Measurements from ENCODE around the gene TSSK2.

The TSSK2 gene

DNA sequence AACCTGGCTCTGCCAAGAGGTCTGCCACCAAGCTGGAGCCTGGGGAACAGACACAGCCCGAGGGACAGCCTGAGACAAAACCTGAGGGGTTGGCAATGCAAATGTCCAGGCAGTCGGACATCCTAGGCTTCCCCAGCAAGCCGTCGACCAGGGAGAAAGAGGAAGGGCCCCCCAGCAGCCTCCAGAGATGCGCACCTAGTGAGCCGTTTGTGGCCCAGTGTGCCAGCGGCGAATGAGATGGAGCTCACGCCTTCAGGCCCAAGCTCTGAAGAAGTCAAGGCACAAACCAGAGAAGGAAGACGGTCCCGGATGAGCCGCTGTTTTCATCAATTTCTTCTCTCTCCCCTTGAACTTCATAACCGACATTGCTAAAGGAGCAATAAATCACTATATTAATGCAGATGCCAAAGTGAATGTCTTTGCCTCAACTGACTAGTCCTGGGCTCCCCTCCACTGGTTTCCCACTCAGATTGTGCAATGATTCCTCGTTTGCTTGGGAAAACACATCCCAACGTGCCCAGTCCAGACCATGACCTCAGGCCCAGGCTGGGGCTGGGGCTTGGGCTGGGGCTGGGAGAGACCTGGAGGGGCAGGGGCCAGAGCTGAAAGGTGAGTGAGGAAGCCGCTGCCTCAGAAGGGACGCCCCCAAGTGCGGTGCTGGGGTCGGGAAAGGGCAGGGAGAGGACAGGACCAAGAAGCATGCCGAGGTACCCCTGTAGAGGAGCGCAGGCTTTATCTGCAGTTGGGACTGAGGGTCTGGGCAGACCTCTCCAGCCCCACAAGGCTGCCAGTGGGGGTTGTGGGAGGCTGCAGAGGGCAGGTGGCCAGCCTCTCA is 5.4 kb upstream of the TSSK2 start:
- no peak for DNase-seq (ENCODE audit: low read depth)

DNA sequence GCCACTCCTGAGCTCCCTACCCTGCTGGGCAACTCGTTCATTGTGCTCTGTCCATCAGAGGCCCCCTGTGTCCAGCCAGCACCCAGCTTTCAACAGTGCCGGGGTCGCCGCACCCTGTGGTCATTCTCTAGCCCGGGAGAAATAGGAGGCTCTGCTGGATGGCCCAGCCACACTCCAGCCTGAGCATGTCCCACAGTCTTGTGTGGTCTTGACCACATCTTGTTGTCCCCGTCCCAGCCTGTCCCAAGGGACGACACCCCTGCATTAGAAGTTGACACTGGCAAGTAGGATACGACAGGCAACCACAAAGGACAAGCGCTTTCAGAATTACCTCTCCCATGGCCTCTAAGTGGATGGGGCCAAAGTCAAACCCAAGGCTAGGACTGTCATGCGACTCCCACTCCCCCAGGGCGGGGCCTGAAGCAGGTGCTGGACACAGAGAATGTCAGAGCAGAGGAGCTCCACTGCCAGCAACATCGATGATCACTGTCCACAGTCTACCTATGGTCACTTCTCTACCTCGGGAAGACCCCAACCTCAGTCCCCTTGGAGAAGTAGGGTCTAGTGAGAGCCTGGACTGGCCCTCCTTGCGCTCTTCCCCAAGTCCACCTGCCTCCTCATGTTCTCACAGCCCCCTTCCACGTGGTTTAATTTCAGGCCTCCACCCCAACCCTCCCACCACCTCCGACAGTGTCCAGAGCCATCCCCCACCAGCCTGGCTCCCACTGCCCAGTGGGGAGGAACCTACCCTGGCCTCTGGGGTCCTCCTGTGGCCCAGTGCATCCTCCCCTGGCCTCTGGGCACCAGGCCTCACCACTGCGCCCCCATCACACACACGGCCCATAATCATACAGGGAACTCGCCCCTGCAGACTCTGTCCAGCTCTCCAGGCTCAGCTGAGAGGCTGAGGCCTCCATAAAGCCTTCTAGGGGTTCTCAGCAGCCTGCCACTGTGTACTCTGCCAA is 4.5 kb upstream of the TSSK2 start:
- no peak for DNase-seq (ENCODE audit: low read depth)

DNA sequence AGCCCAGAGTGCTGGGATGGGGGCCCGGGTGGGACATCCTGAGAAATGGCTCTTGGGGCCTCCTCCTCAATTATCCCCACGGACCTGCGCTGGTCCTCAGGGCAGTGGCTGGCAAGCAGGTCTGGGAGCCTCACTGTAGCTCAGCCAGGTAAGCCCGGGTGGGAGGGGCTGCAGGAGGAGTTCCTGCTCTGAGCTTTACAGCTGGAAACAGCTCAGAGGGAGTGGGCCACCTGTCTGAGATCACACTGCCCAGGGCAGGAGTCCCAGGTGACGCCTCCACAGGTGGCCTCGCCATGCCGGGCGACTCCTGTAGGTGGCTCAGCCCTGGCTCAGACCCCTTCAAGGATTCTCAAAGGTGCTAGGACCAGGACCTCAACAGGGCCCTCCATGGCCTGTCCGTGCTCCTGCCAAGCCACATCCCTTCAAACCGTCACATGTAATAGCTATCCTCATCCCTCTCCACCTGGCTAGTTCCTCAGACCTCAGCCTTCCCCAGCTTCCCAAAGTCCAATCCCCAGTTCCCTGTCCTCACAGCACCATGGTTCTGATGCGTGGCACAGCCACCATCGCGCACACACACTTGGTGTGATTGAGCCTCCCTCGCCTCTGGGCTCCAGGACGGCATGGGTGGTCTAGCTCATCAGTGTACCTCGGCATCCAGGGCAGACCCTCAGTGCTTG is 3.6 kb upstream of the TSSK2 start:
- no peak for DNase-seq (ENCODE audit: low read depth)

DNA sequence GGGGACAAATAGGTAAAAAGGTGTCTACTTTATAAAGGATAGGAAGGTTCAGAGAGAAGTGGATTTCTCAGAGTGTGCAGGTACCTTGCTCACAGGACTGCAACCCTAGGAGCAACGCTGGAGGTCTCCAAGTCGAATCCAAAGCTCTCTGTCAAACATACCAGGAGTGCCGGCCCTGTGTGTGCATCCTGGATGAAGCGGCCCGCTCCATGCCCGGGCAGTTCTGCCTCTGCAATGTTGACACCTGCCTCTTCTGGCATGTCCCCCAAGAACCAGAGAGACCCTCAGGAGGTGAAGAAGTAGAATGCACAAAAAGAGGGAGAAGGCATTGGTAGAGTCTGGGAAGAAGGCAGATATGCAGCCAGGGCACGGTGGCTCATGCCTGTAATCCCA is 3.1 kb upstream of the TSSK2 start:
- no peak for DNase-seq (ENCODE audit: low read depth)

DNA sequence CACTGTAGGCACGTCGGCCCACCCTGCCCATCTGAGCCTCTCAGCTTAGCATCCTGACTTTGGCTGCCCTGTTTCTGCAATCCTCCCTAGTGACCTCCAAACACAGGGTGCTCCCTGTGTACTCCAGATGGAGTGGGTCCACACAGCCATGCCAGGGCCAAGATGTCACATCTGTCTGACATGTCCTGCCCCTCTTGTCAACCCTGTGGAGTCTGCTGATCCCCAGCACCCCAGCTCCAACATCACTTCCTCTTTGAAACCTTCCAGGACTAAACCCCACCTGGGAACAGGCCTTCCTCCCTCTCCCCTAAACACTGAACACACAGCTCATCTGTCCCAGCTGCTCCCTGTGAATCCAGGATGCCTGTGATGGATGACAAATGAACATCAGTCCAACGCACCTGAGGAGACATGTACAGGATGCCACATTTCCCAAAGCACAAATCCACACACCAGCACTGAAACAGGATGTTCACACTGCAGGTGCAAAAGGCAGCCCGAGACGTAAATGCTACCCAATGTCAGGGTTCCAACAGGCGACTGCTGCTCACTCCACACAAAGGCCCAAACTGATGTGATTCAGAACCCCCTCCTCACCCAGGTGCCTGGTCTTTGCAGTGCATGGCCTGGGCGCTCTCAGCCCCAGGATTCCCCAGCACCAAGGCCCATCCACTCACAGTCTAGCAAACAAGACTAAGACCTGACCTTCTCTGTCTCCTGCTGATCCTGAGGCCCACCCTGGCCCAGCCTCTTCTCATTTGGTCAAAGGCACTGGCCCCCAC is 2.0 kb upstream of the TSSK2 start:
- DNase-seq (ENCODE audit: low read depth) = no peak

DNA sequence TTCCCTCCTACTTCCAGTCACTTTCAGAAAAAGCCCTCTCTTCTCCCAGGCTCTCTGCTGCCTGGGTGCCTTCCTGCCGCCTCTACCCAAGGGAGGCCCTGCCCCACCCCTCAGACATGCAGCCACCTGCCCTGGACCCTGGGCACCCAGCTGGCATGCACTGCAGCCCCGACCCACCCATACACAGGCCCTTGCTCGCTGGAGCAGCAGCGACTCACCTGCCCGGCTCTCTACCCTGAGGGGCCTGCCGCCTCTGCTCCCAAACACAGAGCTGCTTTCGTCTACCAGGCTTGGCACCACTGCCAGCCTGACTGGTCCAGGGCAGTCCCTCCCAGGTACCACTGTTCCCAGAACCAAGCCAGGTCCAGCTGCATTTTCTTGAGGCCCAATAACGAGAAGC is 1.2 kb upstream of the TSSK2 start:
- no peak for DNase-seq (ENCODE audit: low read depth)

DNA sequence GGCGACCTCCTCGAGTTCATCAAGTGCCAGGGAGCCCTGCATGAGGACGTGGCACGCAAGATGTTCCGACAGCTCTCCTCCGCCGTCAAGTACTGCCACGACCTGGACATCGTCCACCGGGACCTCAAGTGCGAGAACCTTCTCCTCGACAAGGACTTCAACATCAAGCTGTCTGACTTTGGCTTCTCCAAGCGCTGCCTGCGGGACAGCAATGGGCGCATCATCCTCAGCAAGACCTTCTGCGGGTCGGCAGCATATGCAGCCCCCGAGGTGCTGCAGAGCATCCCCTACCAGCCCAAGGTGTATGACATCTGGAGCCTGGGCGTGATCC is 542 bp downstream of the TSSK2 start:
- DNase-seq (ENCODE audit: low read depth) = no peak

DNA sequence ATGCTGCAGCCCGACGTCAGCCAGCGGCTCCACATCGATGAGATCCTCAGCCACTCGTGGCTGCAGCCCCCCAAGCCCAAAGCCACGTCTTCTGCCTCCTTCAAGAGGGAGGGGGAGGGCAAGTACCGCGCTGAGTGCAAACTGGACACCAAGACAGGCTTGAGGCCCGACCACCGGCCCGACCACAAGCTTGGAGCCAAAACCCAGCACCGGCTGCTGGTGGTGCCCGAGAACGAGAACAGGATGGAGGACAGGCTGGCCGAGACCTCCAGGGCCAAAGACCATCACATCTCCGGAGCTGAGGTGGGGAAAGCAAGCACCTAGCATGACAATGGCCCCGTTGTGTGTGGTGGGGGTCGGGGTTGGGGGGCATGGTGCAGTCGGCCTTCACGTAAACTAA is 1.0 kb downstream of the TSSK2 start:
- no peak for DNase-seq (ENCODE audit: low read depth)

DNA sequence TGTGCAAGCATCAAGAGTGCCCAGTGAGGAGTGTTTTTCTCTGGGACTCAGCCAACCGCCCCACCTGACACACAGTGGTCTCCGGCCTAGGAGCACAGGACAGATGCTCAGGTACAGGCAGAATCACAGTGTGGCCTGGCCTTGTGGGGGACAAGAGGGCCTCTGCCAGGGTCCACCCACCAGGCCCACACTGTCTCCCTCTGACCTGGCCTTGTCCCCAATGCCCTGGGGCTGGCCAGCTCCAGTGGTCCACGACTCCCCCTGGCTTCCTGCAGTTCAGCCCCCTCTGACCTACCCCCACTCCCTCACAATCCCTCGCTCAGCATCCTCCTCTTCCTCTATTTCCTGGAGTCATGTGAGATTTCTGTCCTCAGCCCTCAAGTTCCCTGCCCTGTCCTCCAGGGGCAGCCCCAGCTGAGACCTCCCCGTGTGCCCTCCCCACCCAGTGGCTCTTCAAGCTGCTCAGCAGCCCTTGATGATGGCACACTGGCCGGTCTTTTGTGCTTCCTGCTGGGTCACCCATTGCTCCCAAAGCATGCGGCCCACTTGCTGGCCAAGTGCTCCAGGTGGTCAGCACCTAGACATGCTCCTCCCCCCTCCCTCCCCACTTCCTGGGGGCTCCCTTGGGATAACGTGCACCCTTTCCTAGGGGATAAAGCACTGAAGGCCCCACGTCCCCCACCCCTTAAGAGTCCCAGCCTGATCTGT is 1.7 kb downstream of the TSSK2 start:
- no peak for DNase-seq (ENCODE audit: low read depth)

DNA sequence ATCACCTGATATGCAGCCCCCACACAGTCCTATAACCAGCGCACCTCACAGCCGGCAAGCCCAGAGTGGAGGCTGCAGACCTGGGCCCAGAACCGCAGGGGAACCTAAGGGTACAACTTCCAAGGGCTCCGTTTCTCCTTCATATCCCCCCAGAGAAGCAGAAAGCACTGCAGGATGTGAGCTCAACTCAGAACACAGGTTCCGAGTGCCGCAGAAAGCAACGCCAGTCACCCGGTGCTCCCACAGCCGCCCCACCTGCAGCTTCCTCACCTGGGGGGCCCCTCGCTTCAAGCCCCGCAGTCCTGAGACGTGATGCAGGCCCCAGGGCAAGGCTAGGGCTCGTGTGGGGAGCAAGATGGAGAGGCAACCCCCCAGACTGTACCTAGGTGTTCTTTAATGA is 2.5 kb downstream of the TSSK2 start:
- no peak for DNase-seq (ENCODE audit: low read depth)

DNA sequence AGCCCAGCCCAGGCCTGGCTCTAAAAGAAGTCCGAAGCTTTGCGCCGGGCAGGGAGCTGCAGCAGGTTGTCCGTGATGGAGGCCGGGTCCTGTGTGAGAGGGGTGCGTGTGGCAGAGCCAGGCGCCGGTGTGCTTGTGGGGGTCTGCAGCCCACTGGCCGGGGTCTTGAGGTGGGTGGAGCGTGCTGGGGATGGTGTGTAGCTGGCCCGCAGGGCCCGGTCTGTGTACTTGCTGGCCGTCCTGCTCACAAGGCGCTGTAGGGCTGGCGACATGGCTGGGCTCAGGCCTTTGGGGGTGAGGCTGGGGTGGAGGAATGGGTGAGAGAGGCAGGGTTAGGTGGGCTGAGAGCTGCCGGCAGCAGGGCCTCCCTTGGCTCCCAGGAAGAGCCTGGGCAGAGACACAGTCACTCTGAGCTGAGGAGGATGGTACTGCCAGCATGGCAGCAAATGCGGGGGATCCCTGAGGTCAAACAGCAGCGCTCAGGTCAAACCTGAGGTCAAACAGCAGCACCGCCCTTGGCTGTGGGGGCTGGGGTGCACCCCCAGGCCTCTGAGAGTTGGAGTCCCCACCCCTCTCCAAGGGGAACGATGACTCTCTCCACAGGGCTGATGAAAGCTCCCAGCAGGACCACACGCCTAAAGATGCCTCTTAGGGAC is 3.2 kb downstream of the TSSK2 start:
- no peak for DNase-seq (ENCODE audit: low read depth)

DNA sequence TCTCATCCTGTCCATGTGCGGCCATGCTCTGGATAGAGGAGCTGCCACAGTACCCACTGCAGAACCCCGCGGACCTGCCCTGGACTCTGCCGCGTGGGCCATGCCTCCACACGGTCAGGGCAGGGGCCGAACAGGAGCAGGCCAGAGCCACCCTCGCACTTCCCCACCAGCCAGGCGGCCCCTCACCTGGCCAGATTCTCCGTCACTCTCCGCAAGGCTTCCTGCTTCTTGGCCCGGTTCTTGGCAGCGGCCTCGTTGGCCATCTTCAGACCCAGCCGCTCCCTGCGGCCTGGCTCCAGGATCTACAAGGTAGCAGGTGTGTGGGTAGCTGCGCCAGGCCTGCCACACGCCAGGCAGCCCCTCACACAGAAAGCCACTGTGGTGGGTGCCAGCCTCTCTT is 3.8 kb downstream of the TSSK2 start:
- no peak for DNase-seq (ENCODE audit: low read depth)

DNA sequence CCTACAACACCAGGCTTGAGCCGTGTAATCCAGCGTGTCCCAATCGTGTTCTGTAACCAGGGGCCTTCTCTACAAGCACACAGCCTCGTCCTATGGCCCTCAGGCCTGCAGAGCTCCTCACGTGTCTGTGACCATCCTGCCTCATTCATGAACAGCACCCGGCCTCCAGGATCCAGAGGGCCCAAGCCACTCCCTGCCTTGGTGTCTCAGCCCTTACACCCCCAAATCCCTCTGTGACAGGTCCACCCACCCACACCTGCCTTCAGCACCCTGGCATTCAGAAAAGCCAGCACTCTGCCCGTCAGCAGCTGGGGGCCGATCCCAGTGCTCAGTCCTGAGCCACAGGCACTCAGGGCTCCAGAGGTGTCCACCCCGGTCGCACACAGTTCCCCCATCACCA is 5.8 kb downstream of the TSSK2 start:
- no peak for DNase-seq (ENCODE audit: low read depth)

DNA sequence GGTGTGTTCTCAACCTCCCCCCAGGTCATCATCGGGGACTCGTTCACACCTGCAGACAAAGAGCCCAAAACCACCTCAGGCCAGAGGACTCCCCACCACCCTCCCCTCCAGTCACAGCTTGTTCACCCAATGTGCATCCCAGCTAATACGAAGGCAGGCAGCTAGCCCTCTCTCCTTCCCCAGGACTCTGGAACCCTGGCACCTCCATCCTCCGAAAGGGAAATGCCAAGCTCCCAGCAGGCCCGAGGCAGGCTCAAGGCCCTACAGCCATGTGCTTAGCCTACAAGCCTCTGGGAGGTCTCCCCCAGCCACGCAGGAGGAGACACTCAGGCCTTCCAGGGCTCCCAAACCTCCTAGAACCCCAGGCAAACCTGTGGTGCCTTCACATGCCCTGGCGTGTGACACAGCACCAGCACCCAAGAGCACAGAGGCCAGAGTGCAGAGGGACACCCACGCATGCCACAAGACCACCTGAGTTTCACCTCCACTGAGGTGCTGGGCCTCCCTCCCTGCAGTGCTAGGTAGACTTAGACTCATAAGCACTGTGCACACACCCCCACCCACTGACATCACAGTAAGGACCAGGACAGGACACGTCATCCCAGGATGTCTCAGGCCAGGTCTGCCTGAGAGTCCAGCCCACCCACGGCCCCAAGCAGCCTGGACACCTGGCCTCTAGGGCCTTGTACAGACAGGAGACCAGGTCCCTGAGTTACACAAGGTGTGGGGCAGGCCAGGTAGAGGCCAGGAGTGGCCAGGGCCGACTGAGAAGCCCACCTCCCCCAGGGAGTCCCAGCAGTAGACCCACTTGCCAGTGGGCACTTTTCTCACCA is 6.5 kb downstream of the TSSK2 start:
- DNase-seq (ENCODE audit: low read depth) = no peak

DNA sequence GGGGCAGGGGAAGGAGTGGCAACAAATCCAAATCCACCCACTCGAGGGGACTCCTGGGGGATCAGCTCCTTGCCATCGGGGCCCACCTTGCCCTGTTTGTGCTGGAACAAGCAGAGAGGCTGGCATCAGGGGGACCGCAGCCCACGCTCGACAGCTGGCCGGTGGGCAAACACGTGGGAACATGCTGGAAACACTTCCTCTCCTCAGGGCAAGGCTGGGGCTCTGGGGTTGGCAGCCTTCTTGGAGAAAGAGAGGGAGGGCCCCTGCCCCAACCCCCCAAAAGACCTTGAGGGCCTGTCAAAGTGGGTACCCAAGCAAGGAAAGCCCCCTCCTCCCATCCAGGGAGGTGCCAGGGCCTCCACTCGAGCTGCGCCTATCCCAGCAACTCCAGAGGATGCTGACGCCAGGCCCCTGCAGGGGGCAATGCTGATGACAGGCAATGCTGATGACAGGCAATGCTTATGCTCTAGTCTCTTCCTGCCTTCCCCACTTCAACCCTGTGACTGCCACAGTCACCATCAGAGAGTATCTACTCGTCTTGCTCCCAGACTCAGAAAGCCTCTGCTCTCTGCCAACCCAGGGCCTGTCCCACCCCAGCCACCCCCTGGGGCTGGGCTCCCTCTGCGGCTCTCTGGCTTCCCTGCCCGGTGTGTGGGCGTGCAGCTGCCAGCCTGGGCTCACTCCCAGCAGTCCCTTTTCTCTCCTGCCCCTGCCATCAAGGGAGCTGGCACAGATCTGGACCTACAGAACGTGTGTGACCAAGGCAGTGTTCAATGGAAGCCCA is 7.3 kb downstream of the TSSK2 start:
- no peak for DNase-seq (ENCODE audit: low read depth)

DNA sequence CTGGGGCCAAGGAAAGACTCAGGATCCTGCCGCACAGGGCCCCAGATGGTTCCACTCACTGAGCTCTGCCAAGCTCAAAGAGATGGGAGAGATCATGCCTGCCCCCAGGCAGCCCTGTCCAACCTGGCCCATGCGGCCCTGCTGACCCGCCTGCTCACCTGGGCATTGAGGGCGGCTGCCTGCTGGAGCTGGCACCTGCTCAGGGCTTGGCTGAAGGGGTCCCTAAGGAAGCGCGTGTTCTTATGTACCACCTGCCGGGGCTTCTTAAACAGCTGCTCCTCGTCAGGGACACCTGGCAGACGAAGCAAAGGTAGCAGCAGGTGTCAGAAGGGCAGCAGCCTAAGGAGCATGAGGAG is 7.9 kb downstream of the TSSK2 start:
- no peak for DNase-seq (ENCODE audit: low read depth)

DNA sequence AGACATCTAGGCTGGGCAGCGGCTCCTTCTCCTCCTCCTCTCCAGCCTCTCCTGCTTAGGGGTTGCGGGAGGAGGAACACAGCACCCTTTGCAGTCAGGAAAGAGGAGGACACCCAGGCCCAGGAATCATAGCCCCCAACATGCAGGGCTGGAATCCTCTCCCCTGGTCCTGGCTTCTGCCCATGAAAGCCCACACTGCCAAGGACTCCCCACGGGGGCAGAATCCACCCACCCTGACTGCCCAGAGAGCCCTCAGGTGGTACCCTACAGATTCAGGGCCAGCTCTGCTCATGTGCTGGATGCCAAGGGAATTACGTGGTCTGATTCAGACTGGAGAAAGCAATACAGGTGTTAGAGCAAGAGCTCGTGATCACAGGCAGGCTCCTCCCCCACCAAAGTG is 8.9 kb downstream of the TSSK2 start:
- no peak for DNase-seq (ENCODE audit: low read depth)

DNA sequence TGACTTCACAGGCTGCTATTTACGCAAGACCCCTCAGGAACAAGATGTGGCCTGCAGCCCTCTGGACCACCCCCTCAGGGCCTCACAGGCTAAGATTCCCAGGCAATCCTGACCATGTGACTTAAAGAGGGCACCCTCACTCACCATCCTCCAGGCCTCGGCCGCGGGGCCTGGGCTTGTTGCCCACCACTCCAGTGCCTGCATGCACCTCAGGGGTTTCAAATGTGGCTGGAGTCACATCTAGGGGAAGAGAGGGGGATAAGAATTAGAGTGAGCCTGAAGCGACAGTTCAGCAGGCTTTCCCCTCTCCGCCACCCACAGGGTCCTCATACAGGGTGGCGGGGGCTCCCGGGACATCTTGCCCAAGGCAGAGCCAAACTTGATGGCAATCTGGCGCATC is 11.3 kb downstream of the TSSK2 start:
- no peak for DNase-seq (ENCODE audit: low read depth)

DNA sequence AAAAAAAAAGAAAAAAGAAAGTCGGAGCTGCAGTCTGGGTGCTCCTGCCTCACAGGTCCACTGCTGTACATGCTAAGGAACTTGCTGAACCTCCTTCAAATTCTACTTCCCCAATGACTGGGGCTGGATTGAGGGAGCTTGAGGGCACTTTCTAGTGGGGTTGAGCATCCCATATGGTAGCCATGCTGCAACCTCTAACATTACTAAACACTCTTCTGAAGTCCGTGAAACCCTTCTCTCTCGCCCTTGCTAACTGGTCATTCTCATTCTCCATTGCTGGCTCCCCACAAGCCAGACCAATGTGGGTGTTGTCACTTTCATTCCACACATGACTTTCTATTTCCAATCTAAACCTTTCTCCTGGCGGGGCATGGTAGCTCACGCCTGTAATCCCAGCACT is 12.1 kb downstream of the TSSK2 start:
- DNase-seq (ENCODE audit: low read depth) = no peak

Data from HS-27A (cell line).